ENCODE measurements around the gene ERGIC3. TPM values are rescaled to one million over a fixed set of nuclear protein-coding genes. Genes with fewer than 3 reads are reported as not detected.

Gene ERGIC3
- total and polyA plus RNA-seq, 2 donors (not counting 3 experiments of a cell fraction or from before 2014, with no cell fraction given): 203 to 419 TPM

DNA sequence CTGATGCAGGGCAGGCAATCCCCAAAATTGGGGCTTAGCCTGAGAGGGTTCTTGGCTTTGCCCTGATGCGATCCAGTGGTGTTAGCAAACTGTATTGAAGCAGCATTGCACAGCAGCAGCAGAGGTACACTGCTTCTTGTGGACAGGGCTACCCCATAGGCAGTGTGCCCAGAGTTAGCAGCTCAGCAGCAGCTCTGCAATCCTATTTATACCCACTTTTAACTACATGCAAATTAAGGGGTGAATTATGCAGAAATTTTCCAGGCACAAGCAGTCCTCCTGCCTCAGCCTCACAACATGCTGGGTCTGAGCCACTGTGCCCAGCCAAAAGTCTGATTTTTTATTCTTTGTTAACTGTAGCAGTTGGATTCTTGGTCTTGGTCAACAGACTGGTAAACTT, 16.2 kb upstream of the ERGIC3 start:
- Histone ChIP-seq H2AFZ (ENCODE audit: low read depth, low read length) (no peak overlapping the region), H3K79me2 (ENCODE audit: control insufficient read depth, insufficient read depth, low read length) (no peaks in the 10 kb centered on the region), H3K4me3 (replicated peaks in 1 of 3; ENCODE audit: insufficient read depth in 1 of 3, low read depth in 1 of 3, low read length in 3 of 3) (no peak overlapping the region), H3K9me3 (replicated peaks; ENCODE audit: control insufficient read depth, insufficient read depth, low read length) (no peaks in the 10 kb centered on the region), H3K27ac (ENCODE audit: insufficient read depth, low read depth, low read length) (no peak overlapping the region), H3K4me2 (ENCODE audit: insufficient read depth, low read length) (no peak overlapping the region), H4K20me1 (replicated peaks; ENCODE audit: control insufficient read depth, extremely low read depth, insufficient read depth, low read length) (no peaks in the 10 kb centered on the region), H3K27me3 (ENCODE audit: control insufficient read depth in 2 of 2, insufficient read depth in 2 of 2, low read length in 2 of 2) (no peaks in the 10 kb centered on the region), H3K36me3 (ENCODE audit: control insufficient read depth in 2 of 2, extremely low read depth in 1 of 2, insufficient read depth in 2 of 2, low read length in 2 of 2) (no peaks in the 10 kb centered on the region), H3K9ac (replicated peaks; ENCODE audit: extremely low read depth, insufficient read depth, low read length) (no peak overlapping the region), H3K9me1 (replicated peaks; ENCODE audit: control insufficient read depth, extremely low read depth, insufficient read depth, low read length) (no peaks in the 10 kb centered on the region), H3K4me1 (ENCODE audit: control insufficient read depth, extremely low read depth, insufficient read depth, low read length) (no peaks in the 10 kb centered on the region)
- DNase-seq (ENCODE audit: low read depth, low spot score): no peak
- ChIA-PET POLR2A (no interaction called here), CTCF (no interaction called here)
- intact Hi-C loops (cut with micrococcal nuclease) (no loop called here), dilution Hi-C loops (cut with MboI; ENCODE audit: extremely low pct_ligation_motif_present, low sequenced_read_pairs) (no loop called here)
- FAIRE-seq: no peak
- no TSS peak for BruUV-seq (replicated peaks)
- TF ChIP-seq POLR2AphosphoS5 (IDR thresholded peaks at IDR 0.05; ENCODE audit: insufficient read depth, low read depth, low read length) (no peak), POLR2A (IDR thresholded peaks at IDR 0.05; ENCODE audit: low read depth, low read length) (no peak), JUN (IDR thresholded peaks at IDR 0.05; ENCODE audit: borderline replicate concordance, insufficient read depth, insufficient read length, low read depth) (no peak), MAX (IDR thresholded peaks at IDR 0.05; ENCODE audit: insufficient read depth, insufficient read length) (no peak), GATA2 (IDR thresholded peaks at IDR 0.05; ENCODE audit: insufficient read depth, insufficient read length, low read depth, low read length) (no peak), FOS (IDR thresholded peaks at IDR 0.05; ENCODE audit: borderline replicate concordance, insufficient read depth, low read length) (no peak), MYC (IDR thresholded peaks at IDR 0.05; ENCODE audit: low read depth, low read length) (no peak), EZH2 (IDR thresholded peaks at IDR 0.05; ENCODE audit: borderline replicate concordance, low read depth, low read length, severe bottlenecking) (no peak)
- TF ChIP-seq, protein P1, sequence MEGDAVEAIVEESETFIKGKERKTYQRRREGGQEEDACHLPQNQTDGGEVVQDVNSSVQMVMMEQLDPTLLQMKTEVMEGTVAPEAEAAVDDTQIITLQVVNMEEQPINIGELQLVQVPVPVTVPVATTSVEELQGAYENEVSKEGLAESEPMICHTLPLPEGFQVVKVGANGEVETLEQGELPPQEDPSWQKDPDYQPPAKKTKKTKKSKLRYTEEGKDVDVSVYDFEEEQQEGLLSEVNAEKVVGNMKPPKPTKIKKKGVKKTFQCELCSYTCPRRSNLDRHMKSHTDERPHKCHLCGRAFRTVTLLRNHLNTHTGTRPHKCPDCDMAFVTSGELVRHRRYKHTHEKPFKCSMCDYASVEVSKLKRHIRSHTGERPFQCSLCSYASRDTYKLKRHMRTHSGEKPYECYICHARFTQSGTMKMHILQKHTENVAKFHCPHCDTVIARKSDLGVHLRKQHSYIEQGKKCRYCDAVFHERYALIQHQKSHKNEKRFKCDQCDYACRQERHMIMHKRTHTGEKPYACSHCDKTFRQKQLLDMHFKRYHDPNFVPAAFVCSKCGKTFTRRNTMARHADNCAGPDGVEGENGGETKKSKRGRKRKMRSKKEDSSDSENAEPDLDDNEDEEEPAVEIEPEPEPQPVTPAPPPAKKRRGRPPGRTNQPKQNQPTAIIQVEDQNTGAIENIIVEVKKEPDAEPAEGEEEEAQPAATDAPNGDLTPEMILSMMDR (IDR thresholded peaks at IDR 0.05; ENCODE audit: extremely low read depth in 1 of 2, insufficient read depth in 1 of 2, low read depth in 1 of 2, low read length in 2 of 2): no peak
